NB4 (cell line): ENCODE results near the gene NELFA.
"Not testable (repeated sequence)": the region's sequence is repeated elsewhere in the genome, so short reads cannot be mapped to it uniquely, and the experiment has no call there.

Source experiments
- DNase-seq: peaks from one replicate; pipeline ENCODE4 v3.0.0; 2010; ENCODE audit warnings: low read depth
- H3K4me3 ChIP-seq: one replicate; pipeline ENCODE4 v1.5.1; 2011; ENCODE audit warnings: mild to moderate bottlenecking, low read depth, low read length, moderate library complexity
- CTCF ChIP-seq: IDR thresholded peaks from one replicate; pipeline ENCODE4 v1.5.1; 2012; ENCODE audit warnings: low read depth, low read length
- MAX ChIP-seq: IDR thresholded peaks from 2 replicates; pipeline ENCODE4 v1.6.1; 2011; ENCODE audit warnings: low read depth, low read length
- MYC ChIP-seq: IDR thresholded peaks from 2 replicates; pipeline ENCODE4 v1.6.1; 2011; ENCODE audit warnings: low read depth, low read length
- POLR2A ChIP-seq: IDR thresholded peaks from 2 replicates; pipeline ENCODE4 v1.6.1; 2011; ENCODE audit warnings: mild to moderate bottlenecking; ENCODE audit not compliant: insufficient read length; ENCODE audit errors: extremely low read depth

Gene NELFA

GRCh38 chr4:1994938-1995337, 13.8 kb downstream of the NELFA start:
- TF ChIP-seq MAX: no peak
- TF ChIP-seq POLR2A: no peak
- TF ChIP-seq CTCF: no peak
- TF ChIP-seq MYC: no peak
- no peak for DNase-seq

DNA sequence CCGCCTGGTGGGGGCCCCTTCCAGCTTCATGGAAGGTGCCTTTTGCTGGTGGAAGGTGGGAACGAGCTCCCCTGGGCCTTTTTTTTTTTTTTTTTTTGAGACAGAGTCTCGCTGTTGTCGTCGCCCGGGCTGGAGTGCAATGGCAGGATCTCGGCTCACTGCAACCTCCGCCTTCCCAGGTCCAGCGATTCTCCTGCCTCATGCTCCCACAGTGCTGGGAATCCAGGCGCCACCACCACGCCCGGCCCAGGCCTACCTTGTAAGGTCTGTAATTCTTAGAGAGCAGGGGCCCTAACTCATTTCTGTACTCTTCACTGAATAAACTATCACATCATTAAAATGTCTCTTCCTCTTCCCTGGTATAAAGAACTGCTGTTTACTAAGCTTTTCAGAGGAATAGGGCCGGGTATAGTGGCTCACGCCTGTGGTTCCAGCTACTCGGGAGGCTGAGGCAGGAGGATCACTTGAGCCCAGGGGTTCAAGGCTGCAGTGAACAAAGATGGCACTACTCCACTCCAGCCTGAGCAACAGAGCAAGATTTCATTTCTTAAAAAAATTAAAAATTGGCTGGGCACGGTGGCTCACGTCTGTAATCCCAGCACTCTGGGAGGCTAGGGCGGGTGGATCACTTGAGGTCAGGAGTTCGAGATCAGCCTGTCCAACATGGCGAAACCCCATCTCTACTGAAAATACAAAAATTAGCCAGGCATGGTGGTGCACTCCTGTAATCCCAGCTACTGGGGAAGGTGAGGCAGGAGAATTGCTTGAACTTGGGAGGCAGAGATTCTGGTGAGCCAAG, 14.9 kb downstream of the NELFA start:
- DNase-seq, H3K4me3 ChIP-seq: not testable (repeated sequence)

More at GRCh38 chr4:1994938-1995337, 13.8 kb downstream of the NELFA start:
- no peak overlapping the region for H3K4me3 ChIP-seq

DNA sequence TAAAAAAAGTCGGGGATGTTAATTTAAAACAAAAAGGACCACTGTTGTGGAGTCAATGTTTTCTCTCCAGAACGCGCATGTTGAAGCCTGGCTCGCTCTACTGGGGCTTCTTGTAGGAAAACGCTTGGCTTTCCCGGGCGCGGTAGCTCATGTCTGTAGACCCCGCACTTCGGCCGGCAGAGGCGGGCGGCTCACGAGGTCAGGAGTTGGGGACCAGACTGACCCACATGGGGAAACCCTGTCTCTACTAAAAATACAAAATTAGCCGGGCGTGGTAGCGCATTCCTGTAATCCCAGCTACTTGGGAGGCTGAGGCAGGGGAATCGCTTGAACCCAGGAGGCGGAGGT, 15.6 kb downstream of the NELFA start:
- H3K4me3 ChIP-seq: no peak overlapping the region
- TF ChIP-seq CTCF: no peak
- DNase-seq: no peak

GRCh38 chr4:1992468-1993168, 16.2 kb downstream of the NELFA start:
- no peak for TF ChIP-seq POLR2A
- no peak for DNase-seq
- H3K4me3 ChIP-seq: no peak overlapping the region

DNA sequence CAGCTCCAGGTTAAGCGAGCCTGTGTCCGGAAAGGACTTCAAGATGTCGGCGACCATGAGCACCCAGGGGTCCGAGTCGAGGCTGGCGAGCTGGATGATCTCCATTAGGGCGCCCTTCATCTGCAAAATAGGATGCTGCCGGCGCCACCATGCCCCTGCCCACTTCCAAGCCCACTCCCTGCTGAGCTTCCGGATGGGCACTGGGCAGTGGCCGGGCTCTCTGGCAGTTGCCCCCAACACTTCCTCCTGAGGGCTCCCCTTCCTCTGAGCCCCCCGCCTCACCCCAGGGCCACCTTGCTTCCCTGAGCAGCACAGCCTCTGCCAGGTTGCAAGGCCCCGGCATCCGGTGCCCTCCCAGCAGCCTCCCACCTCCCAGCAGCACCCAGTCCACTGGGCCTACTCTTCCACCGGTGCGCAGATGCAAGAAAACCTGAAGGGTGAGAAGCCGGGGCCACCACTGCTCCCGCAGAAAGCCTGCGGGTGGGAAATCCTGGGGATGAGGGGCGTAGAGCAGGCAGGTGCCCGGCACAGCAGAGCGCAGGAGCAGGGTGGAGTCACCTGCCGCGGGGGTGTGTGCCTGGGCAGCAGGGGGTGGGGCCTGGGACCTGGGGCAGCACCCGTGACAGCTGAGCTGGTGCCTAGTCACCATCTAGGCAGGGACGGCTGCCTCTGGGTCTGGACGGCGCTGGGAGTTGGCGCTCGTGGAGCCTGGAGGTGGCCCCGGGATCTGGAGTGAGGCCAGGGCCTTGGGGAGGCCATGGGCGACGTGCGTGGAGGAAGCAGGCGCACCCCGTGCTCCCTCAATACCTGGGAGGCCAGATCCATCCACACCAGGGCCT, 17.0 kb downstream of the NELFA start:
- H3K4me3 ChIP-seq: no peak overlapping the region
- no peak for DNase-seq
- no peak for TF ChIP-seq CTCF
- no peak for TF ChIP-seq MAX
- TF ChIP-seq POLR2A: no peak
- TF ChIP-seq MYC: no peak

DNA sequence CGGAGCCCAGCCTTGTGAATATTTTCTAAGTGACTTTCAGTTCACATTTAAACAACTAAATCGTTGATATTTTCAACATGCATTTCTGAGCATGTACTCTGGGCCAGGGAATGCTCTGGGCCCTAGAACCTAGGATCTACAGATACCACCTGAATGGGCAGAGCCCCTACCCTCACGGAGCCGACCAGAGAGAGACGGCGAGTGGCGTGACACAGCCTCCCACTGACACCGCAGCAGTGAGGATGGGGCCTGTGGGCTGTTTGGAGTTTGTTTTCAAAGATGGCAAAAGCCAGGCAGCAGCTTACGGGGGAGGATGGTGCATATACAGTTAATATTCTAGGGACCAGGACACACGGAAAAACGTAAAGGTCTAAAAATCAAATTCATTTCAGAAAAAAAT, 17.7 kb downstream of the NELFA start:
- TF ChIP-seq POLR2A (no peak), MYC (no peak), MAX (no peak)
- no peak for DNase-seq
- no peak overlapping the region for H3K4me3 ChIP-seq

GRCh38 chr4:1990676-1991075, 18.1 kb downstream of the NELFA start:
- H3K4me3 ChIP-seq: no peak overlapping the region
- DNase-seq: no peak
- TF ChIP-seq CTCF: no peak
- no peak for TF ChIP-seq POLR2A
- no peak for TF ChIP-seq MAX
